ENCODE data around the gene ENOX1.

ENOX1 gene

DNA sequence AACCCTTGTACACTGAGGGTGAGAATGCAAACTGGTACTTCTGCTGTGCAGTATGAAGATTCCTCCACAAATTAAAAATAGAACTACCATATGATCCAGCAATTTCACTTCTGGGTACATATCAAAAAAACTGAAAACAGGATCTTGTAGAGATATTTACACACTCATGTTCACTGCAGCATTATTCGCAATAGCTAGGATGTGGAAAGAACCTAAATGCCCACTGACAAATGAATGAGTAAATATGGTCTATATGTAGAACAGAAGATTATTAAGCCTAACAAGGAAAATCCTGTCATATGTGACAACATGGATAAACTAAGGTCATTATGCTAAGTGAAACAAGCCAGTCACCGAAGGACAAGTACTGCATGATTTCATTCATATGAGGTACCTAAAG lies 304.7 kb downstream of the ENOX1 start:
- DNase-seq = no peak

- DNase-seq = no peak
Observed at GRCh38 chr13:43478902-43479301, 307.9 kb downstream of the ENOX1 start.

DNA sequence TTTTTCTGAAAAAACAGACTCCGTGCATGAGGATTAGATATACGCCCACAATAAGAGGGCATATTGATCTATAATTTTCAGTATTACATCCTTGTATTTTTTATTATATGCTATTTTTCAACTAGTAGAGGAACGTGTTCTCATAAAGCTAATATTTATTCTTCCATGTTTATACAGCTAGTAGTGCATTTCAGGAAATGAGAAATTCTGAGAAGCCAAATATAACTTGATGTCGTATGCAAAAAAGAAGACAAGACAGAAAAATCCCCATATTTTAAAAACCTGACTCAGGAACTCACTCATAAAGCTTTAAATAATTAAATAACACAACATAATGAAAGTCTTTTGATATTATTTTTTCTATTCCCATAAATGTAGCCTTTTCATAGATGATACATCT lies 308.6 kb downstream of the ENOX1 start:
- DNase-seq = no peak

GRCh38 chr13:43475140-43475539 lies 311.6 kb downstream of the ENOX1 start:
- no peak for DNase-seq

- DNase-seq = peak; percentile 27
Observed at GRCh38 chr13:43473437-43473836, 313.3 kb downstream of the ENOX1 start.

GRCh38 chr13:43472980-43473379 lies 313.8 kb downstream of the ENOX1 start:
- peak; percentile 11 for DNase-seq

GRCh38 chr13:43472339-43472738 lies 314.4 kb downstream of the ENOX1 start:
- peak; percentile 15 for DNase-seq

GRCh38 chr13:43470610-43471009 lies 316.2 kb downstream of the ENOX1 start:
- DNase-seq = peak; percentile 27

DNA sequence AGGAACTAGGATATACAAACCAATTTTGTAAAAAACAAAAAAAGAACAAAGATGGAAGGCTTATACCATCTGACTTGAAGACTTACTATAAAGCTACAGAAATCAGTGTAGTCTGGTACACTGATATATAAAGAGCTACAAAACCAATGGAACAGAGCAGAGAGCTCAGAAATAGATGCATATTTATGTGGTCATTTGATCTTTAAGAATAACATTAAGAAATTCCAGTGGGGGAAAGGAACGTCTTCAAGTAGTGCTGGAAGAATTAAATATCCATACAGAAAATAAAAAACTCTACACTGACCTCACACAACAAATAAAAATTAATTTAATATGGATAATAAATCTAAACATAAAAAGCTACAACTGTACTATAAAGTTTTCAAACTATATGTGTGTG lies 317.0 kb downstream of the ENOX1 start:
- peak; percentile 49 for DNase-seq

GRCh38 chr13:43464578-43465264 lies 322.1 kb downstream of the ENOX1 start:
- no peak for DNase-seq

DNA sequence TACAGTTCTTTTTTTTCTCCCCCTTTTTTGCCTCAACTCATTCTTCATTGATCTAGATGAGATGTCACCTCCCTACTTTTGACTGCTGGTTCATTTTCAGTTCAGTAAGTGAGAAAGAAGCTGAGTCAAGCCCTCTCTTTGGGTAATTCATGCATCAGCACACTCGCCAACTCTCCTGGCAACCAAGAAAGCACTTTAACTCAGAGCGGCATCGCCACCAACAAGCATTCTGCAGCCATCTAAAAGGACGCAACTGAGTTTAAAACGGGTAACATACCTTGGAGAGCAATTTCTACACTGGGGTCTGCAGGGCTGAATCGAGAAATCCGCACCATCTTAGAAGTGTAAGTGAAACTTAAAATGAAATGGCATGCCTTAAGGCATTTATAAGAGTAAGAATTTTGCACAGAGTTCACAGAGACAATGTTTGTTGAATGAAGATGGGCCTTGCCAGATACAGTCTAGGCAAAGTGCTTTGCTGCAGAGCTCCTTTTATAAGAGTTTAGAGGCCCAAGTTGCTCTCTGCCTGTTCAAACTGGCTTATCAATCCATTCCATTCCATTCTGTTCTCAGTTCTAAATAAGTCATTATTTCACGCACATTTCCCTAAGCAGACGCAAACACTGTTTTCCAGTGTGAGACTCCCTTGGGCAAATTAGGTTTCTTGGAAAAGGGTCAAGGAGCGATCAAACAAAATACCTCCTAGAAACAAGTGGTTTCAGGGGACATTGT lies 338.0 kb downstream of the ENOX1 start:
- no peak for DNase-seq

DNA sequence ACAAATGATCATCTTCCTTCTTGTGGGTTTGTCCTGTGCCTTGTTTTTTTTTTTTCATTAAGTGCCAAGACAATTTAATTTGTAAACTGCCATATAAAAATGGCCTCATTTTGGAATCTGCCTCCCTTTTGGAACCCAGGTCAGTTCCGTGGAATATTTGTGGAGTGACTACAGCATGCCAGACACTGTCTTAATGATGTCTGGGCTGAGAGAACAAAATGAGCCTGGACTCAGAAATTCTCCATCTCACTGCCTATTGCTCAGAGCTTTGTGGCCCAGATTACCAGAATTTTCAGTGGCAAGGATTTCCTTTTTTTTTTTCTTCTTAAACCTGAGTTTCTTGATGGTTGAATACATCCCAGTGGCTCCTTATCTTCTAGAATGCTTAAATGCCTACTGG lies 340.6 kb downstream of the ENOX1 start:
- DNase-seq = no peak

- no peak for DNase-seq
Observed at GRCh38 chr13:43445668-43446067, 341.1 kb downstream of the ENOX1 start.

DNA sequence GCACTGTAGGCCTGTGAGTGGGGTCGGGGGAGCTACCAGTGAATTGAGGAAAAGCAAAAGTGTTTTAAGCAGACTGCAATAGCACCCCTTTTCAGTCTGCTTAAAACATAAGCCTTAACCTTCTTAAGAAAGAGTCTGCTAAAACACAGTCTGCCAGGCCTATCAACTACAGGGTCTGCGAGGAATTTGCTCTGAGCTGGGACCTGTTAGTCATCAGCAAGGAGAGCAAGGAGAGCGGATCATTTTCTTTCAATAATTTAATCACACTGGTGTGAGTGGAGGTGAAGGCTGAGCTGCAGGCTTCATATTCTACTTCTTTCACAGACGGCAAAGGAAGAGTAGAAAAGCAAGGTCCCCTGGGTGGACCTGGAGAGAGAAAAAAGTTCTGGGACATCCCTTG lies 342.7 kb downstream of the ENOX1 start:
- DNase-seq = no peak

GRCh38 chr13:43441899-43442499 lies 344.8 kb downstream of the ENOX1 start:
- no peak for DNase-seq

DNA sequence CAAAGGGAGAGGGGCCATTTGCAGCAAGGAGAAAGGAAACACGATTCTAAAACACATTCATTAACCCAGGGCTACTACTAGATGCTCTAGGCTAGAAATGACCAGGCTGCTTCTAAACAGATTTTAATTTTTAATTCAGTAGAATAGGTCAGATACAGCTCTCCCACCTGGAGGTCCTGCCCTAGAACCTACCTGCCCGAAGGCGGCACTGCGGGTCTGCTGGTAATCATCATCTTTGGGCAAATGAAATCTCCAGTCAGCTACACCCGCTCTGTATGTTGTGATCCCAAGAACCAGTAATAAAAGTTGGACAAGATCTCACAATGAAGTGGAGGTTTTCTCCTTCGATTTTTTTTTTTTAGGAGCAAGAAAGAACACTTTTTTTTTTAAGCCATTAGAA lies 345.3 kb downstream of the ENOX1 start:
- DNase-seq = no peak

- no peak for DNase-seq
Observed at GRCh38 chr13:43434191-43434590, 352.6 kb downstream of the ENOX1 start.

GRCh38 chr13:43433691-43434141 lies 353.1 kb downstream of the ENOX1 start:
- no peak for DNase-seq

DNA sequence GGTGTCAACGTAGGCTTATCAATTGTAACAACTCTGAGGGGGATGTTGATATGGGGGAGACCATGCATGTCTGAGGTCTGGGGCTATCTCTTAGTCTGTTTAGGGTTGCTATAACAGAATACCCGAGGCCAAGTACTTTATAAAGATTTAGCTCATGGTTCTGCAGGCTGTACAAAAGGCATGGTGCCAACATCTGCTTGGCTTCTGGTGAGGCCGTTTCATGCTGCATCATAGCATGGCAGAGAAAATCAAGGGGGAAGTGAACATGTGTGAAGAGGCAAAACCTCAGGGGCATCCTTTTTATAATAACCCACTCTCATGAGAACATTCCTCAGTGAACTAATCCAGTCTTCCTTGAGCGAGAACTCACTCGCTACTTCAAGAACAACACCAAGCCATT lies 353.8 kb downstream of the ENOX1 start:
- no peak for DNase-seq

DNA sequence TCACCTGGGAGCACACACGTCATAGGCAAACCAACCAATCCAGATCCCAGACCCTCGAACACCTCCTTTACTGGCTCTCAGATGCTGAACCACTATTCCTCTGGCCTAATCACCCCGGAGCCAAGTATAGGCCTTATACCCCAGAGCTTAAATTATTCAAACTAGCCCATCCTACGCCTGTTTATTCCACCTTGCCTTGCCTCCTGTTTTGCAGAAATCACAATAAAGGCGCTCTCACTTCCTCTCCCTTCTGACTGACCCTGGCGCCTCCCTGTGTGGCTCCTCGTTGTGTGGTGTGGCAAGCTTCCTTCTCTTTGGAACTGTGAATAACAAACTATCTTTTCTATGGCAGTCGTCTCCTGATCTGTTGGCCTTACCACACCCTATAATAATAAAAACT lies 354.9 kb downstream of the ENOX1 start:
- DNase-seq = no peak

GRCh38 chr13:43431290-43431716 lies 355.5 kb downstream of the ENOX1 start:
- no peak for DNase-seq

DNA sequence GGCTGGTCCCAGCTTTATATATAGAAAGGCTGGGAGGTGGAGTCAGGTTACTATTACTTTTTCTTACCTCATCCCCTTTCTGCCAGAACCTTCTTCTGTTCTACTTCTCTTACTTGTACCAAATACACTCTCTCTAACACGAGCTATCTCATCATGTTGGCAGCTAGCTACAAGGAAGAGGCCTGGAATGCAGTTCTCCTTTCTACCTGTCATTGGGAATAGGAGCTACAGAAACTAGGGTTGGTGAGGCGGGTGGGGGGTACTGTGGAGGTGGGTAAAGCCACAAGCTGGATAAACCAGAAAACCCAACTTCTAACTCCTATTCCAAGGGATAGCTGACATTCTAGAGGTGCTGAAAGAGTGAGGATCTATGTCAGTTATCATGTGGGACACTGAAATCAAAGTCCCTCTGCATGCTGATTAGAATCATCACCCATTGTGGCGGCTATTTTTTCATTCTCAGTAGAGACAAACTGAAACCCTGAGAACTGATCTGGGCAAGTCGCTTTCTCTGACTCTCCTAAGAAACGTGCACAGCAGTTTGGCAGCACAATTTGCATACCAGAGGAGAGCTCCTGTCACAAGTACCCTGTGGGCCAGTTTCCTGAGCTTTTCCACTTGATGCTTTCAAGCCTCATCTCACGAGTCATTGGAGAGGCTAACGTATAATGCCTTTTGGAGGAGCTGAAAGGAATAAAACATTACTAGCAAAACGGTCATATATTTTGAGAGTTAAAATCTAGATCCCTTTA lies 358.1 kb downstream of the ENOX1 start:
- no peak for DNase-seq

DNA sequence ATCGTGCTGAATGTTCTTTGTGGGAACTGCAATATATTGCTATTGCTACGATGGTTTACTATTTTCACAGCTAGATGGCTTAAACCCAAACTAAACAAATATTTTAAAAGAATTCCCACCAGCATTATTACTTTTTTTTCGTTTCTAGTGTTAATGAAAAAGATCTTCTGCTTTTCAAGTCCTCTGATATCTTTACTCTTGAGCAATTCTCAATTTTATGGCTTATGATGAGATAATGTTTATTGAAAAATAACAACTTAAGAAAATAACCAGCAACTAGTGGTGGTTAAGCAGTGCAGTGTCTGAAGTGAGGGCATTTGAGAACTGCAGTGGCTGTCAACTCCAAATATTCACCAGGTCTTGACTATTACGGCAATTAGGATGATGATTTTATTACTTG lies 360.4 kb downstream of the ENOX1 start:
- no peak for DNase-seq
